Measurements from ENCODE around the gene ZBTB40.

DNA sequence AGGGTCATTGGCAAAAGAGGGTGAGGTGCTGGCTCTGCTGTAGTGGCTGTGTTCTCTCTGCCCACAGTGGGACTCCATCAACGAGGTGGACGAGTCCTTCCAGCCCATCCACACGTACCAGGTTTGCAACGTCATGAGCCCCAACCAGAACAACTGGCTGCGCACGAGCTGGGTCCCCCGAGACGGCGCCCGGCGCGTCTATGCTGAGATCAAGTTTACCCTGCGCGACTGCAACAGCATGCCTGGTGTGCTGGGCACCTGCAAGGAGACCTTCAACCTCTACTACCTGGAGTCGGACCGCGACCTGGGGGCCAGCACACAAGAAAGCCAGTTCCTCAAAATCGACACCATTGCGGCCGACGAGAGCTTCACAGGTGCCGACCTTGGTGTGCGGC, 124.5 kb downstream of the ZBTB40 start:
- TF ChIP-seq, protein P1, sequence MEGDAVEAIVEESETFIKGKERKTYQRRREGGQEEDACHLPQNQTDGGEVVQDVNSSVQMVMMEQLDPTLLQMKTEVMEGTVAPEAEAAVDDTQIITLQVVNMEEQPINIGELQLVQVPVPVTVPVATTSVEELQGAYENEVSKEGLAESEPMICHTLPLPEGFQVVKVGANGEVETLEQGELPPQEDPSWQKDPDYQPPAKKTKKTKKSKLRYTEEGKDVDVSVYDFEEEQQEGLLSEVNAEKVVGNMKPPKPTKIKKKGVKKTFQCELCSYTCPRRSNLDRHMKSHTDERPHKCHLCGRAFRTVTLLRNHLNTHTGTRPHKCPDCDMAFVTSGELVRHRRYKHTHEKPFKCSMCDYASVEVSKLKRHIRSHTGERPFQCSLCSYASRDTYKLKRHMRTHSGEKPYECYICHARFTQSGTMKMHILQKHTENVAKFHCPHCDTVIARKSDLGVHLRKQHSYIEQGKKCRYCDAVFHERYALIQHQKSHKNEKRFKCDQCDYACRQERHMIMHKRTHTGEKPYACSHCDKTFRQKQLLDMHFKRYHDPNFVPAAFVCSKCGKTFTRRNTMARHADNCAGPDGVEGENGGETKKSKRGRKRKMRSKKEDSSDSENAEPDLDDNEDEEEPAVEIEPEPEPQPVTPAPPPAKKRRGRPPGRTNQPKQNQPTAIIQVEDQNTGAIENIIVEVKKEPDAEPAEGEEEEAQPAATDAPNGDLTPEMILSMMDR (IDR thresholded peaks at IDR 0.05 in 8 of 11, conservative IDR thresholded peaks at IDR 0.05 in 3 of 11): peak in 1 of 11 experiments; percentile 1
- TF ChIP-seq POLR2A (IDR thresholded peaks at IDR 0.05): no peak
- no peak for TF ChIP-seq POLR2AphosphoS5 (IDR thresholded peaks at IDR 0.05)

All from spleen (tissue), 7 donors.